ENCODE measurements around the gene KCNAB1.

The KCNAB1 gene

GRCh38 chr3:156140001-156140595 lies 19.7 kb downstream of the KCNAB1 start:
- DNase-seq, result no peak

DNA sequence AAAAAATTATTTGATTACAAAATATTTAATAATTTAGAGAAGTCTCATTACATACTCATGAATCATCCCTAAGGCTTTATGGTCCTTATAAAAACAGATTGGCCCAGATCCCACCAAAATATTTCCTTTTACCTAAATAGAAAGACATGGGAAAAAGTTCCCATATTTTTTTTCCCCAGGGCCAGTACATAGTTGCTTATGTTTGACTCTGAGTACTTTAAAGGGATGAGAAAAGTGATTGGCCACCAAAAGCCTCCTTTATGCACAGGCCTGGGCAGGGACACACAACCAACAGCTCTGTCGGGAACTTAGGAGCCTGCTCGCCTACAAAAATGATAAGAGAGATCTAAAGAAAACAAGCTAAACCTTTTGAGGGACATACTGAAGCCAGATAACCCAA lies 22.3 kb downstream of the KCNAB1 start:
- peak; percentile 50 for DNase-seq

GRCh38 chr3:156143136-156143535 lies 22.8 kb downstream of the KCNAB1 start:
- no peak for DNase-seq

GRCh38 chr3:156144060-156144459 lies 23.7 kb downstream of the KCNAB1 start:
- no peak for DNase-seq

DNA sequence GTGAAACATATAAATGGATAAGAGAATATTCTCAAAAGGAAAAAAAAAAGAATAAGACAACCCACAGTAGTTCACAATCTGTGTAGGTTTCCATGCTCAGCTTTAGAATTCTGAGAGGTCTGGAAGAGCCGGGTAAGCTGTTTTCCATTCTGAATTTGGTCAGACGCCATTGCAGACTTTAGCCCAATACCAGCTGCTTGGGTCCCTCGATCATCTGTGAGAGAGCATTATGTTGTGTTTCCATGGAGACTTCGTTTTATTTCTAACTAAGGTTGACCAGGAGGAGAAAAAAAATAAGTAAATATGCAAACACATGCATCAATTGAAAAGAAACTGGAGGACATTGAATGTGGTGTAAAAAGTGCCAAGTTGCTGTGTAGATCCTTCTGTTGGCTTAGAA lies 25.5 kb downstream of the KCNAB1 start:
- DNase-seq, result no peak

GRCh38 chr3:156148345-156148945 lies 28.1 kb downstream of the KCNAB1 start:
- DNase-seq, result no peak

- DNase-seq, result no peak
These were observed 28.6 kb downstream of the KCNAB1 start for GRCh38 chr3:156148946-156149381.

DNA sequence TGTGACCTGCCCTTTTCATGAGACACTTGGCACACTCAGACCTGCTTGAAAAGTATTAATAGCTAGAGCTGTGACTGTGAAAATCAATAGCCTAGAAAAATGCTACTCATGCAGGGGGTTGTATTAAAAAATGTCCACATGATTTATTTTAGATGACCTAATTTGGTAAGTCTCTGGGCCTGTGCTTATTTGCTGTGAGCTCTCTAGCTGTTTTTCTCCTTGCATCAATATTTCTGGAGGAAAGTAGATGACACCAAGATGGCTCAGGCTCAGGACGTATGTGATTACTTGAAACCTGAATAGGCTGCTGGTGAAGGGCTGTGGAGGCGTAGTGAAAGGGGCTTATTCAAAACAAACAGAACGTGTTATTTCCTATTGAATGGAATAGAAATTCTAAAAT lies 29.5 kb downstream of the KCNAB1 start:
- peak; percentile 19 for DNase-seq

GRCh38 chr3:156150434-156151066 lies 30.2 kb downstream of the KCNAB1 start:
- peak; percentile 66 for DNase-seq

GRCh38 chr3:156151824-156152428 lies 31.5 kb downstream of the KCNAB1 start:
- peak; percentile 67 for DNase-seq

- no peak for DNase-seq
These were observed 38.4 kb downstream of the KCNAB1 start for GRCh38 chr3:156158656-156159295.

GRCh38 chr3:156160647-156161046 lies 40.3 kb downstream of the KCNAB1 start:
- no peak for DNase-seq

DNA sequence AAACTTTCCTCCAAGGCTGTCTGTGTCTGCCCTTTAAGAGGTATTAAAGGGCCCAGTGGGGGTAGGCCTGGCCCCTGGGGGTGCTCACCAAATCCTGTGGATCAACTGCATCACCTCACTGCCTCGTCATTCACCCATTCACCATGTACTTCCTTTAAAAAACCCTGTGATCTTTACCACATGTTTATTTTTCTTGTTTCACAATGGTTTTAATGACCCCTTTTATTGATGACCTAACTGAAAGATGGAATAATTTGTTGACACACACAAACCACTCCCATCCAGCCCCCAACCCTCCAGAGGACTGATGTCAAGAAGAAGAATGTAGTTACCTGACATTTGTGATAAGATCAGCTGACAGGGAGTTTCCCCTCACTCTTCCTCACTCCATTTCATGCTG lies 40.8 kb downstream of the KCNAB1 start:
- DNase-seq, result no peak

DNA sequence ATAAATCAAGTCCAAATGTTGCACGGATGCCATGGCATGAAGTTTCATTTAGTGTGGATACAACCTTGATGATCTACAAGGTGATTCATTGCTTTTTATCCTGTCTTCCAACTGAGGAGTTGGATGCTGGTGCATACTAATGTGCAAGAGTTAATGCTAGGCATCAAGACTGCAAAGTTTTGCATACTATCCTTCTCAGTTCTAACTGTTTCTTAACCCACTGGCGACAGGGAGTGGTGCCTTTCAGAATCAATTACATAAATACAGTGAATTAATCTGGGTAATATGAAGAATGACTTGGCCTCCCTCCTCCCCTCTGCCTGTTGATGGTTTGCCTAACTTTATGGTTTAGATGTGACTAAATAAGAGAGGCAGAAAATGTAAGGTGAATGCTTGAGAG lies 43.5 kb downstream of the KCNAB1 start:
- DNase-seq, result no peak

DNA sequence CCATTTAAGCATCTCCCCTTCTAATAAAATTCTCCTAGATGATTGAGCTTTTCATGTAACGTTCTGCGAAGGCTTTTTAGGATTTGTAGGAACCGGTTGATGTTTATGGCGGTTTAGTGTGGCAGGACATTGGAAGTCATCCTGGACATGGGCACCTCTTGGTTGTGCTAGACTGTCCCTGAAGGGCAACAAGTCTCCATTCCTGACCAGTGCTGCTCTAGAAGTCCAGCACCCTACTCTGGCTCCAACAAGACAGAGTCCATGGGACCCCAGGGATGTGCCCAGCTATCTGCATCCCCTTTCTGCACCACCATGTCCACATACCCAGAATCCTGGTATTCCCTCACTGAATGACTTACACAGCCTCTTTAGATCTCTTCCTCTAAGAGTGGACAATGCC lies 46.4 kb downstream of the KCNAB1 start:
- DNase-seq, result no peak

DNA sequence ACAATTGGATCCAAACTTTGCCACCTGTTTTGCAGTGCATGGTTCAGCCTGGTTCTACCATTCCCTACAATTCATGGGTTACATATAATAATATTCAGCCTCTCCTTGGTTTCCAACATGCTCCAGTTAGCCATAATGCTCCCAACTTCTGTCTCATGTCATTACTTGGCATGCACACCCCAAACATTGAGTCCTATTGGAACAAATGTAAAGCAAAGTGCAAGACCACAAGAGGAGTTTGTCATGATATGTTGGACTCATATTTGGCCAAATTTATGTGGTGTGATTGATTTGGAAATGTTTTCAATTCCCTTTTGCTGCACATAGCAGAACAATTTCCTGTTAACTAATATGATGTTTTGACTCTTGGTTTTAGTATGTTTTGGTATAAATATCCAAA lies 50.2 kb downstream of the KCNAB1 start:
- no peak for DNase-seq

GRCh38 chr3:156171281-156172267 lies 51.2 kb downstream of the KCNAB1 start:
- DNase-seq, result no peak

- no peak for DNase-seq
These were observed 52.2 kb downstream of the KCNAB1 start for GRCh38 chr3:156172536-156172935.

GRCh38 chr3:156174229-156174847 lies 54.0 kb downstream of the KCNAB1 start:
- peak; percentile 60 for DNase-seq

GRCh38 chr3:156175570-156175969 lies 55.2 kb downstream of the KCNAB1 start:
- DNase-seq, result peak; percentile 13

DNA sequence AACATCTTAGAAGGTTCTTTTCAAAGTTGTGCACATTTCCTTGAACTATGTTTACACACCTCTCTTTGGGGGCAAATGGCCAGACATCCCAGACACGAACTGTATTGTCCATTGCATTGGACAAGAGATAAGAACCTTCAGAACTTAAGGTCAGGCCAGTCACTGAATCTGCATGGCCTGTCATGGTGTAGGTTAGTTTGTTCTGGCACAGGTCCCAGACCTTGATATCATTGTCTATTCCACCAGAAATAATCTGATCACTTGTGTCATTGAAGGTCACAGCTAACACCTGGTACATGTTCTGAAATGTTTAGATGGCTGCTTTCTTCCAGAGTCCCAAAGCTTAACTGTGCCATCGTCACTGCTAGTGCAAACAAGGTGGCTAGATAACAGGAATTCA lies 55.7 kb downstream of the KCNAB1 start:
- no peak for DNase-seq

All from fibroblast of upper back skin (primary cell).